Daoy (cell line): ENCODE data around the gene RBM12. TPM values are rescaled to one million over a fixed set of nuclear protein-coding genes. Genes with fewer than 3 reads are reported as not detected.

ENCODE experiments used
- DNase-seq: peaks from one replicate; pipeline ENCODE4 v3.0.0-alpha.2; 2015; ENCODE audit warnings: low read depth
- total RNA-seq: library from RNA; depleted of rRNA; stranded (reverse); fragments of >200 nt; shearing (Covaris generic); gene quantifications from 2 replicates; pipeline ENCODE4 v1.2.3, GENCODE V29; 2014

RBM12 gene
- total RNA-seq, 1 experiment from 2014 or later = 49.6 TPM

DNA sequence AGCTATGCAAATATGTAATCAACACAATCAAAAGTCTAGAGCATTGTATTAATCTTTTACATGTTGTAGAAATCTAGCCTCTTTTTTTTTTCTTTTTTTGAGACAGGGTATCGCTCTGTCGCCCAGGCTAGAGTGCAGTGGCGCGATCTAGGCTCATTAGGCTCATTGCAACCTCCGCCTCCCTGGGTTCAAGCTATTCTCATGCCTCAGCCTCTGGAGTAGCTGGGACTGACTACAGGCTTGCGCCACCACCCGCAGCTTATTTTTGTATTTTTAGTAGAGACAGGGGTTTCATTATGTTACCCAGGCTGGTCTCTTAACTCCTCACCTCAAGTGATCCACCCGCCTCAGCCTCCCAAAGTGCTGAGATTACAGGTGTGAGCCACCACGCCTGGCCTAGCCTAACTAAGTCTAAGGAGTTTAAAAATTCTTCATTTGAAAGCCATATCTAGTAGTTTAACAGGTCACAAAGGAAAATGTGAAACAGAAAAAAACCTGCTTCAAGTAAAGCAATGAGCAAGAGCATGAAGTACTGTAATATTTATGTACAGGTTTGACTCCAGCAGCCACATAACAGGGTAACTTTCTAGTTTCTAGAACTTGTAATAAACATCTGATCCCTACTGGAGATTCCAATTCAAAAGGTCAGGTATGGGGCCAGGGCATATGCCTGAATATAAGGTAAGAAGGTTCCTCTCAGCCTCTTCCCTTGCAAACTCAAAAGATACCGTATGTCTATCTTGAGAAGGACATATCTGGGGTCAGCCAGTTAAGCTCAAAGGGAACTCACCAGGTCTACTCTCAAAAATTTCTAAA, 4.4 kb downstream of the RBM12 start:
- DNase-seq = no peak

DNA sequence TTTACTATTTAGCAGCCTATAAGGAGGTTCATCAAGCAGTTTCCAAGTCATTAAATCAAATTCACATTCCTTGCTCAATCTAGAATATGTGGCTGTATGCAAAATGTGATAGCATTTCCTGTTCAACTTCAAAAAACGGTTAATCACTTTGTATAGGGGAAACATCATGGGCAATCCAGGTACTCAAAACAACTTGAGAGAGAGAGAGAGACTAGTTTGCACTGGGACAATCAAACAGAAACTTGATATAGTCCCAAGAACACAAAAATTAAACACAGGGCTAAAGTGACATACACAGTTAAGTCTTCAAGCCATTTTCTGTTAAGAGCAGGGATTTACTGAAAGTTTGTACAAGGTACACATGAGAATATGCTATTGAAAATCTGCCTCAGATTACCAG, 7.4 kb downstream of the RBM12 start:
- no peak for DNase-seq

DNA sequence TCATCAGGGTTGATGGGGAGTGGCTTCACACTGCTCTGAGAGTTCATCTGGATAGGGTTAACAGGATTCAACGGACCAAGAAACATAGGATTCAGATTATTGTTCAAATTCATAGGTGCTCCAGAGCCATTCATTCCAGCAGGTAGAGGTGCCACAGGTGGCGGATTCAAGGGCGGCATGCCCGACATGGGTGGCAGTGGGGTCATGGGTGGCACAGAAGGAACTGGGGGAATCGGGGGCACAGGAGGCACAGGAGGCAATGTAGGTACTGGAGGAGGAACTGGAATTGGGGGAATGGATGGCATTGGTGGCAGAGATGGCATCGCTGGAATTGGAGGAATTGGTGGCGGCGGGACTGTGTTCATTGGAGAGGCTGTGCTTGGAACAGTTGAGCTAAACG, 10.3 kb downstream of the RBM12 start:
- no peak for DNase-seq

DNA sequence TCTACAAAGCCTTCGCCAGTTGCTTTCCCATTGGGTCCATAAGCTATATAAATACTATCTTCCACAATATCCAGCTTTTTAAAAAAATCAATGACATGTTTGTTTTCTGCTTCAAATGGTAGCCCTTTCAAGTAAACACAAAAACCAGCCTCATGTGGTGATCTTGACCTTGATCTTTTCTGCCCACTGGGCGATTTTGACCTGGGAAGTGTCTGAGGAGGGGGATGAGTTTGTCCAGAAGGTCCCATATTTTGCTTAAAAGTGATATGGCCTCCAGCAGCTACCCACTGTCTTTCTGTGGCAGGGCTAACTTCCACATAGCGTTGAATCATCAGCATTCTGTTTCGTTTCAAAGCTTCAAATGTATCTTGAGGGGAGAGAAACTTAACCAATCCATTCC, 10.8 kb downstream of the RBM12 start:
- DNase-seq = no peak

DNA sequence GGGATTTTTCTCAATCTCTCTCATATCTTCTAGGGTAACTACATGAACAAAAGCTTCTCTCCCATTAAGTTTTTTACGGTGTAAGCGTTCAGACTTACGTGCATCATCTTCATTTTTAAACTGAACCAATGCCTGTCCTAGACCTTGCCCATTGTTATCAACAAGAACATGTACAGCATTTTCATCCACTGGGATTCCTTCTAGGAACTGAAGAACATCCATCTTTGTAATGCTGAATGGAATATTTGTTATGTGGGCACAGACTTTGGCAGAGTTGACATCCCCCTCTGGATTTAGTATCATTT, 11.3 kb downstream of the RBM12 start:
- no peak for DNase-seq

DNA sequence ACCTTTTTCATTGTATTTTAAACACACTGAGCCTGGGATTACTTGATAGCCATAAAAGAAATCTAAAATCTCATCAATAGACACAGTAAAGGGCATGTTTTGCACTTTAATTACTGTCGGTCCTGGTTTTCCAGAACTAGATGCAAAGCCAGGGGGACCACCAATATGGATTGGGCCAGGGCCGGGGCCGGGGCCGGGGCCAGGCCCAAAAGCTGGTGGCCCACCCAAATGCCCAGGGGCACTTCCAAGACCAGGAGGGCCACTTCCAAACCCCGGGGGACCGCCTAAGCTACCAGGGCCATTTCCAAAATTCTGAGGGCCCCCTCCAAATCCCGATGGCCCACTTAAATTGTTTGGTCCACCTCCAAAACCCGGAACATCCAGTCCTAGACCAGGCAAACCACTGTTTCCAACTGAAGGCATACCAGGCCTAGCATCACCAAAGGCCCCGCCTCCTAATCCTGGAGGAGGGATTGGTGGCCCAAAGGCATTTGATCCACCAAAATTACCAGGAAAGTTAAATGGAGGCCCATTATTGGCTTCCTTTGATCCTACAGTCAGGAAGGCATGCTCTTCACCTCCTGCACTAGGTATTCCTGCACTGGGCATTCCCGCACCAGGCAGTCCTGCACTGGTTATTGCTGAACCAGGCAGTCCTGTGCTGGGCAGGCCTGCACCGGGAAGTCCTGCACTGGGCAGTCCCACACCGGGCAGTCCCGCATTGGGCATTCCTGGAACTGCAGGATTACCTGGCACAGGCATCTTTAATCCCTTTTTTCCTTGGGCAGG, 11.9 kb downstream of the RBM12 start:
- DNase-seq = no peak

DNA sequence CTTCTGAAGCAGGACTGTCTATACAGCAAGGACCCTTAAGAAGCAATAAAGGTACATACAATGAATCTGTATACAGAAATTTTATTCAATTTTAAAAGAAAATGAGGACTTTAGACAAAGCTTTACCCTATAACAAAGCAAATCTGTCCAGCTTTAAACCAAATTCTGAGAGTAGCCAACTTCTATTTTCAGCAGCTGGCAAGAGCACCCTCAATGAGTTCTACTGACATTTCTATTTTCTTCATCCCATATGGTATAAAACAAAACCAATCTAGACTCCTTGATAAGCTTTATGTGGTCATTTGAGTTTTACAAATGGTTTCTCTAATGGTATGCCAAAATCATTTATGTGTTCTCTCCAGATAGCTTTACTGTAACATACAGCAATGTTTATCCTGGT, 12.7 kb downstream of the RBM12 start:
- DNase-seq = no peak

DNA sequence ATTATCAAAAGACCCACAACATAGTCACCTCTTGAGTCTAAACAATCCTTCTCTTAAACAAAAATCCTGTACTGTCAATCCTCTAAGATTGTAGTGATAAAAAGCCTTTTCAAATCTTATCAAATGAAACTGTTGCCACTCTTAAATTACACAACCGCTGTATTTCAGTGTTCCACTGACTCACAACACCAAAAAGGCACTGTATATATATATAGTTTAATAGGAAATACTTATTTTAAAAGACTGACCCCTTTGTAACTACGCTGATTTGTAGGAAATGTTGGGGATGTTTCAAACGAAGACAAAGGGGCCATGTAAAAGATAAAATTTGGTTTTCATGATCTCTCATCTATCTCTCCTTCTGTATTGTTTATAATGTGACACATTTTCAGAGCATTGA, 14.1 kb downstream of the RBM12 start:
- DNase-seq = no peak

DNA sequence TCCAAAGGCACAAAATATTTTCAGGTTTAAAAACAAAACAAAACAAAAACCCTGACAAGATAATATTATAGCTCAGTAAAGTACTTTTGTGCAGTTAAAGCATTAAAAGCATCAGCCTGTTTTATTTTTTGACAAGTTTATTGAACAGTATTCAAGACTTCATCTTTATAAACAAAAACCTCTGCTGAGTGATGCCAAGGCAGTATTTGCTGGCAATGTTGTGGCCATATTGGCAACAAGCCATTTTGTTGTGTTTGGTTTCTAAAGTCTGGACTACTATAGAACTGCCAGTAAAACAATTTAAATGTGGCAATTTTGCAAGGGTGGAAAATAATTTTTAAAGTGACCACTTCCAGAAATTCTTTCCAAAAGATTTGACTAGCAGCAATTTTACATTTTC, 15.9 kb downstream of the RBM12 start:
- DNase-seq = no peak

DNA sequence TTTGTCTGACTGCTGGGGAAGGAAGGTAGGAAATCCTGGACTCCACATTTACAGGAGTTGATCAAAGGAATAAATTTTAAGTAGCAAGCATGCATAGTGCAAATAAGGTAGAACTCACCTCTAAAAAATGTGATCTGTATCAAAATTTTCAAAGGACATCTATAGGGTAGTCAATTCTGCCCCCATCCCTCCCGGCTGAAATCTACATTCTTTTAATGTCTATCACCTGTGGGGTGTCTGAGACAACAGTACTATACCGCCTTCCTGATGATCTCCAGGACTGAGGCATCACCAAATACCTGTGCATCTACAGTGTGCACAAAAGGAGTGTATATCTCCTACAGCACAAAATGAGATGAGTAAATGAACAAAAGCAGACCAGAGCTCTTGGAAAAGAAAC, 19.9 kb downstream of the RBM12 start:
- no peak for DNase-seq

DNA sequence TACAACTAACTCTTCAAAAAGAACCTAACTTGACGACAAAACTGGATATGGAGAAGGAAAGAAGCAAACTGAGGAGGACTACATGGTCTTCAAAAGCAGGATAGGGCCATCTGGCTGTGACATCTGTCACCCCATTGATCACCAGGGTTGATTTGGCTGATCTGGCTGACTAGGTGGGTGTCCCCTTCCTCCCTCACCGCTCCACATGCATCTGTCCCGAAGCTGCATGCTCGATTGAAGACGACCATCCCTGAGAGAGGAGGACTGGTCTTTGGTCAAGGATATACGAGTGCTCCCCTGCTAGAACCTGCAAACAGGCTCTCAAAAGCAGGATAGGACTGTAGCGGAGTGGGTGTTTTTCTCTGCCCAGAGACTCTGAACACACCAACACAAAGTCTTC, 21.7 kb downstream of the RBM12 start:
- no peak for DNase-seq

DNA sequence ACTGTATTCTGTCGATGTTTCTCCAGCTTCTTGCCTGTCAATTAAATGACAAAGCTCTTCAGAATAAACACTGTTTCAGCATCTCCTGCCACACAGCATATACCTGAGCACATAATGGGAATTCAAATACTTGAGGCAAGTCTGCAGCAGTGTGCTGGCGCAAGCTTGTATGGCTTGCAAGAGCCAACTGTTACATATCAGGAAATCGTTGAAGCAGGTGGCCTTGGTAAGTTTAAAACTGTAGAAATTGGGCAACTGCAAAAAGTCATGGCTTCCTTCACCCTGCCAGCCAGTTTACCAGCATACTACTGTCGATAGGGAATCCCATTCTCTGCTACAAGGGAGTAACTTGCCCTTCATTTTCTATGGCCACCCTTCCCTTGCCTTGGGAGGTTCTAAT, 23.0 kb downstream of the RBM12 start:
- no peak for DNase-seq

DNA sequence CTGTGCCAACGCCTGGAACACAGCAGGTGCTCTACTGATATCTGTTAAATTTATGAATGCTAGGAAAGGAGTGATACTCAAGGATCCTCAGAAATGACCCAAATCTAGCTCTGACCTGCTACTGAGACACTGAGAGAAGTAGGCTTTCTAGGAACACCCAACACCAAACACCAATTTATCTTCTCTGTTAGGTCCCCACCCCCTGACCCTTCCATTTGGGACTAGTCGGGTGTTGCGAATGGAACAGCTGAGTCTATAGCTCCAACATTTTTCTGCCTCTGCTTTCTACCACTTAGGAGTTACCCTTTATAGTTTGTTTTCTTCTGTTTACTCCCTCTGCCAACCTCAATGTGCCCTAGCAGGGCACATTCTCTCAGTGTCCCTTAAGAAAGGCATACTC, 24.0 kb downstream of the RBM12 start:
- DNase-seq = no peak

DNA sequence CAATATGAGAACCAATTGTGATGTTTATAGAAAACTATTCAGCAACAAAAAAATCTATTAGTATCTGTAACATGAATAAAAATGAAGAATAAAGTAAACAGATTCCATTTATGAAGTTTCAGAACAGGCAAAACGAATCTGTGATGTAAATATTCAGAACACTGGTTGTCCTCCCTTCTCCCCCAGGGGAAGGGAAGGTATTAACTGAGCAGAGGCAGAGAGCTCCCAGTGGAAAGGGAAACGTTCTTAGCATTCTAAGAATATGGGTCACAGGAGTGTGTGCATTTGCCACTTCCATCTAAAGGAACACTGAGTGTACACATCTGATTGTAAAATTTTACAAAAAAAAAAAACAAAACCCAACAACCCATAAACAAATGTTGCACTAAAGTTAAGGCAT, 25.9 kb downstream of the RBM12 start:
- no peak for DNase-seq

DNA sequence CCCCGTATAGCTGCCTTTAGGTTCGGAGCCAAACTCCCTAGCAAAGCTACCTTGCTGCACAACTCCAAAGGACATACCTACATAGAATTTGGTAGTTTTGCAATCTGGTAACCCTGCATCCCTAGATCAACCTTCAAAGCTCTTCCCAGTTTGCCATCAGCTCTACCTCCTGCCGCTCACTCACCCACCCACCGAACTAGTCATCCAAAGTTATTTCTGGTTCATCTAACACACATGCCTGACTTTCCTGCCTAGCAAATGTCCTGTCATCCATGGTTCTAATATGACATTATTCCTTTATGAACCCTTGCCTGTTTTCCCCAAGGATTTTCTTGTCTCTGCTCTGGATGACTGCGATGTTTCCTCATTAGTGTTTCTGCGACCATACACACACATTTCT, 27.4 kb downstream of the RBM12 start:
- no peak for DNase-seq

DNA sequence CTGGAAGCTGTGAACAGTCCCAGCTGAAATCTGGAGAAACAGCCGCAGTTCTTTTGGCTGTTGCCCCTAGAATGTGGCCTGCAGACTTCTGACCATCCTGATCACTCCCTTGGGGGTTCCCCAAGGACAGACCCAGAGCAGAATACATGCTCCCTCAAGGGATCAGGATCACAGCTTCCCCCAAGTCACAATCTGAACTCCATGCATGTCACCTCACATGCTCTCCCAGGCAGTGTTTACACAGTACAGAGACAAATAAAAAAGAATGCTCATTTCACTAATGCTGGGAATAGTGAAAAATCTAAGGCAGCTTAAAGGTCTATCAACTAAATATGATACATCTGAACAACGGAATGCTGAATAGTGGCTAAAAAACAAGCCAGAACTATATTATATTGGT, 28.6 kb downstream of the RBM12 start:
- no peak for DNase-seq

DNA sequence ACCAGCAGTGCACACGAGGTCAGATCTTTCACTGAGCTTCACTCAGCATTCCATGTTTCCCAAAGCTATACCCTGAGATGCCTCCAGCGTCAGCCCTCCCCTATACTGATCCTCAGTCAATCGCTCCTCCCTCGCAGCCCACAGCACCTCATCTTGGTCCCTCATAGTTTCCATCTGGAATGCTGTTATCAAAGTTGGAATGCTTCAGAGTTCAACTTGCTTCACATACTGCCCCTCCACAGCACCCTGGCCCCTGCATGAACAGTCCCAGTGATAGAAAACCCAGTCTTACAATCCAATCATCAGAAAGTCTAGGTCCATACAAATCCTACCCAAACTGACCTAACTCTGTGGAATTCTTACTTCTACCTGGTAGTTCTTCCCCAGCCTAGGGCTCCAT, 29.0 kb downstream of the RBM12 start:
- DNase-seq = no peak

DNA sequence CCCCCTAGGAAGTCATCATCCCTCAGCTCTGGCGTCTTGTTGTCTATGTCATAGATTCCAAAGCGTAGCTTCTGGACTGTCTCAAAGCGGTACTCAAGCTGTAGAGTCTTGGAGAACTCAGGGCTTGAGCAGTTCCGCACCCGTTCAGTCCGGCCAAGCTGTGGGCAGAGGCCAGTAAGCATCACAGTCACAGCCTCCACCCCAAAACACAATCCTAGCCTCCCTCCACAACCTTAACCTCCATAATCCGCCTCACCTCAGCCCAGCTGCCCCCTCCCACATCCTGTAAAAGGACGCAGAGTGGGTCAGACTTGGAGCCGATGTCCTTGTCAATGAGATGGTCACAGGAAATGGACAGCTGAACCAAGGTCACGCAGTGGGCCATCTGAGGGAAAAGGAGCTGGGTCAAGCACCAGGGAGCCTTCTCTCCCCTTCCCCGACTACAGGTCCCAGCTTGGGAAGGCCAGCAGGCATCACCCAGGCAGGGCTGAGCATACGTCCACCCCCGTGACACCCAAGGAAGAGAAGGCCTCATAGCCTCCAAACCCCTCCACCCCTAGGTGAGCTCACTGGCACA, 32.1 kb downstream of the RBM12 start:
- DNase-seq = no peak

DNA sequence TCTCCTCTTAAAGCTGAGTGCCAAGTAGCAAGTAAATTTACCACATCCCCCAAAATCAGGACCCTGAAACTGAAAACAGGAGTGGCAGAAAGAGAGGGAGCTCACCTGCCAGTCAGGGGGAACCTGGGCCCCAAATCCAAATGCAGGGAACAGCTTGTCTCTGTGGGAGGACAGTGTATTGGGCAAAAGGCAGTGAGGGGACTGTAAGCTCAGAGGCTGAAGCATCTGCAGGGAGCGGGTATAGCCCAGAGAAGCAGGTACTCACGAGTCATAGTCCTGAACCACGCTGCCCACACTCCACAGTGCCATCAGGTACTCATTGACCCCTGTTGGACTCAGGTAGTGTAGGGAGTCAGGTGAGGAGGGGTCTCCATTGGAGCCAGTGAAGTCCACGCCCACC, 34.1 kb downstream of the RBM12 start:
- no peak for DNase-seq

DNA sequence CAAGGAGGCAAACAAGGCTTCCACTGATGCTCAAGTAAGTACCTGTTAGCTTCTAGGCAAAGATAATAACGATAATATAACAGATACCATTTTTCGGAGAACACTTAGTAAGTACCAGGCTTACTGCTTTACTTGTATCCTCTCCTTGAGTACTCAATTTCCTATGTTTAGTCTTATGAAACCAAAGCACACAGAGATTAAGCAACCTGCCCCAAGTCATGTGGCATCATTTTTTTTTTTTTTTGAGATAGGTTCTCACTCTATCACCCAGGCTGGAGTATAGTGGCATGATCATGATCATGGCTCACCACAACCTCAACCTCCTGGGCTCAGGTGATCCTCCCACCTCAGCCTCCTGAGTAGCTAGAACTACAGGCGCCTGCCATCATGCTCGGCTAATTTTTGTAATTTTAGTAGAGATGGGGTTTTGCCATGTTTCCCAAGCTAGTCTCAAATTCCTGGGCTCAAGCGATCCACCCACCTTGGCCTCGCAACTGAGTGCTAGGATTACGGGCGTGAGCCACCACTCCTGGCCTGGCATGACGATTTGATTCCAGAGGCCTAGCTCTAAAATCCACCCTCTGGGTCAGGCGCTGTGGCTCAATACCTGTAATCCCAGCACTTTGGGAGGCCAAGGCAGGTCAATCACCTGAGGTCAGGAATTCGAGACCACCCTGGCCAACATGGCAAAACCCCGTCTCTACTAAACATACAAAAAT, 35.1 kb downstream of the RBM12 start:
- DNase-seq = no peak

DNA sequence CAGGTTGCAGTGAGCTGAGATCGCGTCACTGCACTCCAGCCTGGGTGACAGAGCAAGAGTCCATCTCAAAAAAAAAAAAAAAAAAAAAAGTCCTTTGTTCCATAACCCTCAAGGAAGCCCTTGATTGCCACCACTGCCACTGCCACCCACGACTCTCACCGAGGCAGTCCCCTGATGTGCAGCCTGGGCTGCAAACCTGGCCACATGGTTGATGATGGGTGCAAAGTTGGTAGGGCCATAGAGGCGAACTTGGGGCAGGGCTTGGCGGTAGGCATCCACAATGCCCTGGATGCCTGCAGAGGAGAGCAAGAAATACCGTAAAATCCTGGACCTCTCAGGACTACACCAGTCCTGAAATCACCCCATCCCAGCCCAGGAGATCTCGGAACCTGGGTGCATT, 37.6 kb downstream of the RBM12 start:
- no peak for DNase-seq

DNA sequence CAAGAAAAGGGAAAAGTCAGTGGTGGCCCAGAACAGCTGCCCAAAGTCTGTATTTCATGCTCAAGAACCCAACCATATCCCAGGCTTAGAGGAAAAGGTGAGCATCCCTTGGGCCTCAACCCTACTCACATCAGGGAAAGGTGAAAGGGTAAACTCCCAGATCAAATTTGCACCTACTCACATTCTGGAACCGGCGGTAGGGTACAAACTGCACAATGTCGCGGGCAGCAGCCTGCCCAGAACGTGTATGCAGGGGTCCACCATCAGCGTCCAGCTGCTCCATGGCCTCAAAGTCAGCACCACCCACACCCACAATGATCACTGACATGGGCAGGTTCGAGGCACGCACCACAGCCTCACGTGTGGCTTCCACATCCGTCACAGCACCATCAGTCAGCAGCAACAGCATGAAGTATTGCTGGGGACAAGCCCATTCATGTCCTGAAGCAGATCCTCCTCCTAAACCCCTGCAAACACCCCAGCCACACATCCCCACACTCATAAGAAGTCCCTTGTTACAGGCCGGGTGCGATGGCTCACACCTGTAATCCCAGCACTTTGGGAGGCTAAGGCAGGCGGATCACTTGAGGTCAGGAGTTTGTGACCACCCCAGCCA, 38.2 kb downstream of the RBM12 start:
- DNase-seq = no peak
